ENCODE data around the gene MLST8. TPM values are rescaled to one million over a fixed set of nuclear protein-coding genes. Genes with fewer than 3 reads are reported as not detected.

Gene MLST8
- total and polyA plus RNA-seq, 2 of the 8 experiments (the other 6 are each of a cell fraction or from before 2014, with no cell fraction given): 67.6 to 321 TPM

- TF ChIP-seq, protein P1, sequence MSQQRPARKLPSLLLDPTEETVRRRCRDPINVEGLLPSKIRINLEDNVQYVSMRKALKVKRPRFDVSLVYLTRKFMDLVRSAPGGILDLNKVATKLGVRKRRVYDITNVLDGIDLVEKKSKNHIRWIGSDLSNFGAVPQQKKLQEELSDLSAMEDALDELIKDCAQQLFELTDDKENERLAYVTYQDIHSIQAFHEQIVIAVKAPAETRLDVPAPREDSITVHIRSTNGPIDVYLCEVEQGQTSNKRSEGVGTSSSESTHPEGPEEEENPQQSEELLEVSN (IDR thresholded peaks at IDR 0.05): 0 out of 2 replicates have a peak, but pooled peaks have one; percentile 31
- TF ChIP-seq HDAC6 (IDR thresholded peaks at IDR 0.05; ENCODE audit: low read depth, low read length) (no peak), GABPA (IDR thresholded peaks at IDR 0.05; ENCODE audit: borderline replicate concordance, insufficient read depth, low read length) (0 out of 2 replicates have a peak, but pooled peaks have one; percentile 5), MAX (IDR thresholded peaks at IDR 0.05) (peak; percentile 44), TBP (IDR thresholded peaks at IDR 0.05; ENCODE audit: low read depth, low read length) (no peak), USF2 (IDR thresholded peaks at IDR 0.05; ENCODE audit: low read length) (no peak)
Measured at GRCh38 chr16:2237493-2238149, 32.4 kb downstream of the MLST8 start (continued).

Data from H1 (cell line).